Stimulated activated CD8-positive, alpha-beta memory T cell treated with anti-CD3 and anti-CD28 coated beads, Interleukin-15, amount 100 ng/mL, for 4 hours (primary cell): ENCODE results near the gene GPX3.

Experiments used
- DNase-seq, 2 donors: peaks; one replicate each; pipeline ENCODE4 v3.0.0-alpha.2; 2020; ENCODE audit warnings: low read depth in 2 of 2

GPX3 gene

GRCh38 chr5:151056379-151057325 is 36.3 kb downstream of the GPX3 start:
- no peak for DNase-seq

DNA sequence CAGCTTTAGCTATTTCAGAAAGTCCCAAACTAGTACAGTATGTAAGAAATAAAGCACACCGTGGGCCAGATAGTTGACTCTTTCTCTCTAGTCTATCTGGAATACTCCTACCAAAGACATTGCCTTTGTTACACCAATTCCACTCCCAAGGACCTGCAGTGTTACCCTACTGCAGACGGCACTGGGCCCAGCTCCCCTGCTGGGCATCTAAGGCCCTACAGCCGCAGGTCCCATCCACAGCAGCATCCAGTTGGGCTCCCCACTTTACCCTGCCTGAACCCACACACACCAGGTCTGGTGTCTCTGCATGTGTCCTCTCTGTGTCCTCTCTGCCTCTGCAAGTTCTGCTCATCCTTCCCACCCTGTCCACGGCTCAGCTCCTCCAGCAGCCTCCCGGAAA is 37.9 kb downstream of the GPX3 start:
- no peak for DNase-seq

- DNase-seq, result no peak
These were observed 38.6 kb downstream of the GPX3 start for GRCh38 chr5:151058891-151059489.

DNA sequence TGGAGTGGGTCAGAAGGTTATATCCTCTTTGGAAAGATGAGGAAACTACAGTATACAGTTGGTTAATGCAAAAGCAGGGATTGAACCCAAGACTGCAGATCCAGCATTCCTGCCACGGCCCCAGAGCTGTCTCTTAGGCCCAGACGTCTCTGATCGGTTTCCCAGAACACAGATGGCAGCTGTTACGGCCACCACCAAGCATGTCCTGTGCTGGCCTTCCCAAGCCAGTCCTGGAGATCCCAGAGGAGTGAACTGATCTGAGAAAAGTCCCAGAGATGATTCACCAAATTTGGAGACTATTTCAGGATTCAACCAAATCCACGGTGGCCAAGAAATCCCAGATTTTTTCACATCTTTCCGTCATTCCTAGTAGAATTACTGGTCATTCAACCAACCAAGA is 40.4 kb downstream of the GPX3 start:
- no peak for DNase-seq

GRCh38 chr5:151062405-151063141 is 42.2 kb downstream of the GPX3 start:
- no peak for DNase-seq

DNA sequence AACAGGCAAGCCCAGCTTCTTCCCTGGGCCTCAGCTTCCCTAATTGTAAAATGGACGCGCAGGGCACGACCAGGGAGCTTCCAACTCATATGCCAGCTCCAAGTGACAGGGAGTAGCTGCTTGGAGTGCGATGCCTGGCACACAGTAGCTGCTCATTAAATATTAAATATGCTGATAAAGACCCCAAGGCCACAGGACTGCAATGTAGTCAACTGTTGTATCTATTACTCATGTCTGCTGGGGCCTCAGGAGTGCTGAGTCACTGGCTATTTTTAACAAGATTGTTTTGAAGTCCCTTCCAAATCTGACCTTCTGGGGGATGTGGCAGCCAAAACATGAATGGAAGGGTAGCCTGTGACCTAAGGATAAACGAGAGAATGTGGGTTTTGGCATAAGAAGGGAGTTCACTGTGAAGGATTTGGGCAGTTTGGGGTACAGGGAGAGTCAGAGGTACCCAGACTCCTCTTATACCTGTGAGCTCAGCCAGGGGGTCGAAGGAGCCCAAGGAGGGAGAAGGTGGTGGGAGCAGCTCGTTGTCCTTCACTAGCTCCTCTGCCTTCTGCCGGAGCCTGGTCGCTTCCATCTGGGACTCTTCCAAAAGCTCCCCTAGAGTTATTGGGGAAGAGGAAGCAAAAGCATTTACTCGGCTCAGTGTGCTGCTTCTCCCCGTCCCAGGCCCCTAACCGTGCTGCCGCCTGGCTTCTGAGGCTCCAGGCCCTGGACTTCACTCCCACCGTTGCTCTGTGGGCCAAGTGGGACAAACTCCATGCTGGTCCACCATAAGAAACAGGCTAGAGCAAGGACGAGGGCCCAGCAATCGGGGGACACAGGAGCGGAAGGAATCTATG is 43.0 kb downstream of the GPX3 start:
- DNase-seq, result no peak

- no peak for DNase-seq
These were observed 44.6 kb downstream of the GPX3 start for GRCh38 chr5:151064916-151065499.

- no peak for DNase-seq
These were observed 45.2 kb downstream of the GPX3 start for GRCh38 chr5:151065609-151066008.

- DNase-seq, result no peak
These were observed 46.5 kb downstream of the GPX3 start for GRCh38 chr5:151066920-151067319.

GRCh38 chr5:151067632-151068432 is 47.4 kb downstream of the GPX3 start:
- no peak for DNase-seq

DNA sequence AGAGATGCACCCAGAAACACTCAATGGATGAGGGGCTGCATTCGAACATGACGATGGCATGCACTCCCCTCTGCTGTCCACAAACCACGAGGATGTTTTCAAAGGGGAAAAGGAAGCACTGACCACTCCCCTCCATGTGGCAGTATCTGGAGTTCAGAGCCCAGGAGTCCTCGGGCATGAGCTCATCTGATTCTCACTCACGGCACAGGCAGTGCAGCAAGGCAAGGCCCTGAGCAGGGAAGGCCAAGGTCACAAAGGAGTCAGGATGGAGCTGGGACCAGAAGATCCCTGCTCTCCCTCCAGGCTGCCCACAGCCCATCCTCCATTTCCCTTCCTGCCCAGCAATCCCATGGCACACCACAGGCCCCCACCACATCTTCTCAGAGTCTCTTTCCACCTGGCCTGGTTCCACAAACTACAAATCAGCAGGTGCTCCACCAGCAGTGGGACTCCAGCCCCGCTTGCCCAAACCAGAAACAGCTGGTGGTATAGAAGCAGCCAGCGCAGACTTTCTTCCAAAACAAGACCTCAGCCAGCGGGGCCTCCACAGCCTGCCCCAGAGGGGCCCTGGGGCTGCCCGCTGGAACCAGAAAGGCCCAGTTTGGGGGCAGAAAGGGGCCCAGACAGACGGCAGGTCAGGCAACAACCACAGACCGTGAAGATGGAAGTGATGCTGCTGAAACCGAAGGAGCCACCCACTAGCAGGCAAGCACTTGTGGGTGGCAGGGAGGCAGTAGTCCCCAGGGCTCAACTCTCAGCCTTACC is 48.2 kb downstream of the GPX3 start:
- no peak for DNase-seq

- DNase-seq, result no peak
These were observed 50.1 kb downstream of the GPX3 start for GRCh38 chr5:151070449-151070848.

DNA sequence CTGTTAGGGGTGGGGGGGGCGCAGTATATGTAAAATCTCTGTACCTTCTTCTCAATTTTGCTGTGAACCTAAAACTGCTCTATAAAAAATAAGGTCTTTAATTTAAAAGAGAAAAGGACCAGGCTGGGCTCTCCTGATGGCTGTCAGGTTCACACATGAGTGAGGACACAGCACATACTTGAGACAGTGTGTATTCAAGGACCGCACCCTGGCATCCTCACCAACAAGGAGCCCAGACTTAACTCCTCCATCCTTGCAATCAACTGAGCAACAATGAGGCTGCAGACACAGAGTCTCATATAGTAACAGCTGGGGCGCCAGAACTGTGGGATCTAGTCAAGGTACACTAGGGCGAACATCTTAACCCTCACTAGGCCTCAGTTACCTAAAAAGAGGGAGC is 50.6 kb downstream of the GPX3 start:
- DNase-seq, result no peak

GRCh38 chr5:151071848-151072629 is 51.6 kb downstream of the GPX3 start:
- DNase-seq, result no peak

GRCh38 chr5:151072630-151073025 is 52.2 kb downstream of the GPX3 start:
- DNase-seq, result no peak

DNA sequence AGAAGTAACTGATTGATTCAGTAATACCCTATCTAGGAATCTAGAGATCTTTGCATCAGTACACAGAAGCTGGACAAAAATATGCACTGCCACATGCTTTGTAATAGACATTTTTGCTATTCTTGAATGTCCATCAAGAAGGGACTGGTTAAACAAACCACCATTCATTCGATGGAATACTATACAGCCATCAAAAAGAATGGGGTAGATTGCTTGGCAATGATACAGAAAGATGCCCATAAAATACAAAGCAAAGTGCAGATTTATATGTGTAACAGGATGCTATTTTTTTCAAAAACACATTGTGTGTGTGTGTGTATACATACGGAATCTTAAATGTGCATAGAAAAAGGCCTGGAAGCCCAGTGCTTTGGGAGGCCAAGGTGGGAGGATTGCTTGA is 52.9 kb downstream of the GPX3 start:
- no peak for DNase-seq

GRCh38 chr5:151074557-151074956 is 54.2 kb downstream of the GPX3 start:
- DNase-seq, result no peak

DNA sequence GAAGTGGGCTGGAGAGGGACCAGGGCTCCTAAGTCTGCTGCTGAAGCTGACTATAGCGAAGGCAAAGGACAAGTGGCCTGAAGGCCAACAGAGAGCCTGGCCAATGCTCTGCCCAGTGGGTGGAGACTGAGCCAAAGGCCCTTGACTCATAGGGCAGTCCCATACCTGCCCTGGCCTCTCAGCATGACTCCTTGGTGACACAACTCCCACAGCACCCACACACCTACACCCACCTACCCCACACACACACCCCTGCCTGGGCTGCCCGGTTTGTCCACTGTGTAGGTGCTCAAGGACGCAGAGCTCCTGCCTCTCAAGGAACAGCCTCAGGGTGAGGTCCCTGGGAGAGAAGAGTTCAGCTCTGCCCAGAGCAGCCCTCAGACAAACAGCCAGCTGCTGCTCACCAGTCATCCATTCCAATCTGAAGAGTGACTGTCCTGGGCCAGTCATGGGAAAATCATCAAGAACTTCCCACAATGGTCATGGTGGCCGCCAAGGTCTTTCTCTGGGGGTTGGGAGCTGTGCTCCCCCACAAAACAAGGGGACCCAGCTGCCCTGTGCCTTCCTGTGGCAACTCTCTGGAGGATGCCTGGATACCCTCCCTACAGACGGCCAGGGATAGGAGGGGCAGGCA is 55.4 kb downstream of the GPX3 start:
- DNase-seq, result no peak
